GM18520 (cell line): Measurements from ENCODE around the gene COMMD2.

Experiments used
- ATAC-seq: cut with Tn5 transposase; IDR thresholded peaks from one replicate; pipeline ENCODE4 v1.9.1; 2021; ENCODE audit not compliant: unreplicated experiment

Gene COMMD2

GRCh38 chr3:149752051-149752787 is at the start of gene COMMD2:
COMMD2 (minus strand) TSS chr3:149752489; CDS start chr3:149752444, 45 bp downstream.
- peak; percentile 98 for ATAC-seq

GRCh38 chr3:149801639-149802038 is 49.4 kb upstream of the COMMD2 start:
- no peak for ATAC-seq

DNA sequence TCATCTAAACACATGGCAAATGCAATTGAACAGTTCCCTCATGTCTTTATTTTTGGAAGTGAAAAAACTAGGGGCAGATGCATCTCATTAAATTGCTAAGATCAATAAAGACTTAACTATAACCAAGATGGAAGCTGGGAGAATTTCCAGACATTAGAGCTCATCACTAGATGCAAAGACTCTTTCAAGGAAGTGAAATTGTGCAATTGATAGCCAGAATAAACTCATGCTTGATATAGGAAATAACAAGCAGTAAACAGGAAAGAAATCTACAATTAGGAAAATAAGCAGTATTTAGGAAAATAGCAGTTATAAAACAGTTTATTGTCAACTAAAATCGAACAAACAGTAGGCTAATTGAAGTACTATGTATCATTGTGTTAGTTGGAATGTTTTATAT is 48.9 kb upstream of the COMMD2 start:
- no peak for ATAC-seq

GRCh38 chr3:149800693-149801092 is 48.4 kb upstream of the COMMD2 start:
- no peak for ATAC-seq

- no peak for ATAC-seq
Measured at GRCh38 chr3:149796026-149796425, 43.7 kb upstream of the COMMD2 start.

- ATAC-seq, result no peak
Measured at GRCh38 chr3:149792452-149793270, 40.4 kb upstream of the COMMD2 start, which contains the start of gene ANKUB1. ANKUB1 (minus strand) TSS chr3:149792554; CDS start chr3:149792366, 188 bp downstream.

GRCh38 chr3:149790698-149791097 is 38.4 kb upstream of the COMMD2 start:
- no peak for ATAC-seq

- no peak for ATAC-seq
Measured at GRCh38 chr3:149790268-149790667, 38.0 kb upstream of the COMMD2 start.

DNA sequence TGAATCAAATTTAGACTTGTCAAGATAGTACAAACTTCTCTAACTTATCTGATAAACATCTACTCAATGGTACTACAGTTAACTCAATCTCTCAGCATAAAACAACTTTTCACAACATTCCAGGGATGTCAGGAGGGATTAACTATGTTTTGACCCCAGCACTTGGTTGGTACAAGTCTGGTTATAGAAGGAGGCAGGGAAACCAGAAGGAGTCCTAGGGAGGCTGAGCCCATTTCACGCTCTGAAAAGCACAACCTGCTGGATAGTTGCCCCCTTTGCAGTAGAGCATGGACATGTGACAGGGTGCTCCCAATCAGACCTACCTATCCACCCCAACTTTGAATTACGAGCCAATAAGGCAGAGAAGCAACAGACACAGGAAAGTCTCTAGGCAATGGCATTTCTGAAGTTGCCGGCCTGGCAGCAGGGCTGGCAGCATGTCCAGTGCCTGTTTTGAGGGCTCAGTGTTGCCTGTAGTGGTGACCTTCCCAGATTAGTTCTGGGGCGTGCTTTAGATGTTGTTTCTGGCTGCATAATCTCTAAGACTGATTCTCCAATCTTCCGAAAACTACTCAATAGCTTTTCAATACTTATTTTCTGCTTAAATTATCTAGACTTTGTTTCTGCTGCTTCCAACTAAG is 31.9 kb upstream of the COMMD2 start:
- ATAC-seq, result no peak

GRCh38 chr3:149783576-149783975 is 31.3 kb upstream of the COMMD2 start:
- no peak for ATAC-seq

DNA sequence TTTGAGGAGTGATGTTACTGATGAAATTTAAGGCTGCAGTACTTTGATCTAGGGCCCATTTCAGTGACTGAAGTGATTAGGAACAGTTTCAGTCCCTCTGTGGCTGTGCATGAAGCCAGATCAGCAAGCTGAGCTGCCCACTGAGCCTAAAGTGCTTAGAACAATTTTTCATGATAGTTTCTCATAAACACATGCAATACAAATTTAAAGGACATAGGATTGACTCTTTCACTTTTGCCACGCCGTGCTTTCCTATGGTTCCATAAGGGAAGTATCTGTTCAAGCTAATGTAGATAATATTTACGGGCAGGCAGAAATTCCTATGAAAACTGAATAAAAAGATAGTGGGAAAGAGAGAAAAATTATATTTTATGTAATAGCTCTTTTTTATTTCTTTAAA is 29.5 kb upstream of the COMMD2 start:
- no peak for ATAC-seq

- ATAC-seq, result no peak
Measured at GRCh38 chr3:149781211-149781610, 28.9 kb upstream of the COMMD2 start.

DNA sequence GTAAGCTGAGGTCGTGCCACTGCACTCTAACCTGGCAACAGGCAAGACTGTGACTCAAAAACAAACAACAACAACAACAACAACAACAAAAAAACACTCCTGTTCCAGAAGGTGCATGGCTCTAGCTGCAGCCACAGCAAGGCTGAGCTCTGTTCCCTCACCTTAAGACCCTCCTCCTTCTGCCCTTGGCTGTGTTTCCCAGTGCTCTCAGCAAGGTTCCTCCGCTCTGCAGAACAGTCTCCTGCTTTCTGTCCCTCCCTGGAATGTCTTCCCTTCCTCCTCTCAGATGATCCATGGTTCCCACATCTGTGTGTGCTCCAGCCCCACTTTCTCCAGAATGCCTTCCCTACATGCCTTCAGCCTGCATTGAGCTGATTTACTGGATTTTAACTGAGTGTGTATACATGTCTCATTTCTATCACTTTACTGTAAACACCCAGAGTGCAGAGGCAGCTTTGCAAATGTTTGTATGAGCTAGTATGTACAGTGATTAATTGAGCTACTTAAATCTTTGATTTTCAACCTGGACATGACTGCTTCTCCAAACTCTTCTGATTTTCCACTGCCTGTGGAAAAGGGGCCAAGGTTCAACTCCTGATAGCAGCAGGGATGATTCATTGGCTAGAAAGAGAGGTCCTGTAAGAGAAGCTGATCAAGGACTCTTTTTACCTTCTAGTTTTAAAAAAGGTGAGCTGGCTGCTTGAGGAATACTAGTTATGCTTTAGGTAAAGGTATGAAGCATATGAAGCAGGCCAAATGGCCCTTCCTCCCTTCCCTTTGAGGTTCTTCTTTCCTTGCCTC is 25.3 kb upstream of the COMMD2 start:
- ATAC-seq, result no peak

DNA sequence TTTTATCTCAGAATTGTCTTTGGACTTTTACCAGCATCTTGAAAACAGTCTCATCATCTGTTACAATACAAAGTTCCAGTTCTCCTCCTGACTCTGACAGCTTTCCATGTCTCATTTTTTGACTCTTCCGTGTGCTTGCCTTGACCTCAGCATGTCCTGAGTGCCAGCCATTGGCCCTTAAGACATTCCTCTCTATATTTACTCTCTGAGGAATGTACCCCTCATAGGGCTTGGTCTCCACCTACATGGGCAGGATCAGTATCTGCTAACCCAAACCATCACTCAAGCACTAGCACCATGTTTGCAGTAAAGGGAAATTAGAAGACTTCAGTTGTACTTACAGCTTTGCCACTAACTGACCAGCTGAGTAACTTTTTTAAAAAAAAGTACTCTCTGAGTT is 23.9 kb upstream of the COMMD2 start:
- no peak for ATAC-seq

DNA sequence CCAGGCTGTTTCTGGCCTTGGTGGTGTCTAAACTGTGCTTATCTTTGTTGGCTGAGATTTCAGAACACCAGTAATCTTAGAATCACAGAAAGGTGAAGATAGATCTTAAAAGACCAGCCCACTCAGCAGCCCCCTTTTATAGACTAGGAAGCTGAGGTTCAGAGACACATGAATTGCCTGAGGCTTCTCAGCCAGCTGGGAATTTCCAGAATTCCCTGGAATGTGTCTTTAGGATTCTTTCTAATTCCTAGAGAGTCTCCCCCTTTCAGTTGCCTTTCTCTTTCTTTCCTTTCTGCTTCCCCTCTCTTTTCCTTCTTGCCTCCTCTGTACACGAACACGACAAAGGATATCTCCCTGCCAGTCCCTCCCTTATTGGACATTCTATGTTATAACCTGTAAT is 20.6 kb upstream of the COMMD2 start:
- ATAC-seq, result no peak

- ATAC-seq, result no peak
Measured at GRCh38 chr3:149771652-149772271, 19.5 kb upstream of the COMMD2 start.

GRCh38 chr3:149770246-149770645 is 18.0 kb upstream of the COMMD2 start:
- no peak for ATAC-seq

GRCh38 chr3:149768704-149769103 is 16.4 kb upstream of the COMMD2 start:
- no peak for ATAC-seq

DNA sequence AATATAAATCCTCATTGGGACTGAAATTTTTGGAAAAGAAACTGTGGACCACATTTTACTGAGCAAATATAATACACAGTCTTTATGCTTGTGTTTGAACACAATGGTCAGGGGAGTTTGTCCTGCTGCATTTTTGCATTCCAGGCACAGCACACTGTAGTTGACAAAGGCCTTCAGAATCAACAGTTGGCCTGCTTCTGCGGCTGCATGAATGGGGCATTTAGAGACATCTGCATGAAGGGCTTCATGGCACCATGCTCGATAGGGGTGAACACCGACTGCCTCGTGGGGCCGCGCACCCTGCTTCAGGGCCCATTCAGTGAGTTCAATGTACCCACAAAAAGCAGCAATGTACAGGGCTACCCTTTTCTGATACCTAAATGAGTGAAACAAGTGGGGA is 15.4 kb upstream of the COMMD2 start:
- no peak for ATAC-seq

DNA sequence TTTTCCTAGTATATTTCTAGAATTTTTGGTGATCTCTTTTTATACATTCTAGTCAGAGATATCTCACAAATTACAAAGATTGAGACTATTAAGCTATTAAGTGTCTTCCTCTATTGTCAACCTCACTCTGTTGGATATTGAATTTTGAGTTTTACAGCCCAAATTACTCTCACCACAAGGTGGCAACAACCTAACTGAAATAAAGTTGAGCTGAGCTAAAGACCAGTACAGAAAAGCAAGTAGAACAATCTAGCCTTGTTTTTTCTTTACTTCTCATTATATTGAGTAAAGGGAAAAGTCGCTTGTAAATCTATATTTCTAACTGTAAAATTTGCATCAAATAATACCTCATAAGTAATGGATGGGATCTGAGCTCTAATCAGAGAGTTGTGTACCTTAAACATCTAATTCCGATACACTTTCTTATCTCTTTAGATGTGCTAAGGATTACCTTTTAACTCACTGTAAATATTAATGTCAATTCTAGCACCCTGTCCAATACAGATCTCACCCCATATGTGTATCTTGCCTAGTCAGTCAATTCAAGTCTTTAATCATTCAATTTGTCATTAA is 13.6 kb upstream of the COMMD2 start:
- ATAC-seq, result no peak
